AG04449 (cell line): ENCODE measurements around the gene KLF16.

Experiments
- CTCF ChIA-PET: fragments of 350-600 bp; formaldehyde crosslinking; extraction: SDS; loops from one replicate; lab custom pipeline; 2021; ENCODE audit warnings: antibody characterized with exemption; lab: Yijun Ruan, JAX
- POLR2A ChIA-PET: fragments of 400-600, 350-600 bp; formaldehyde crosslinking; extraction: SDS; loops from one replicate; lab custom pipeline; 2020; ENCODE audit warnings: antibody characterized with exemption, inconsistent platforms; lab: Yijun Ruan, JAX
- DNase-seq: peaks from one replicate; pipeline ENCODE4 v3.0.0-alpha.2; 2010; ENCODE audit warnings: low read depth, low spot score
- H3K4me3 ChIP-seq: 2 replicates; pipeline ENCODE4 v1.5.1; 2011; ENCODE audit warnings: low read depth, mild to moderate bottlenecking, control low read depth, low read length
- CTCF ChIP-seq: IDR thresholded peaks from one replicate; pipeline ENCODE4 v1.5.1; 2011; ENCODE audit warnings: mild to moderate bottlenecking, moderate library complexity, low read length, control low read depth, inconsistent platforms; ENCODE audit not compliant: insufficient read depth; ENCODE audit errors: missing control alignments

Gene KLF16

GRCh38 chr19:1830568-1830967, 32.8 kb downstream of the KLF16 start:
- CTCF ChIA-PET, result interaction anchor here (0.6 to 14.5 kb wide), 8 partner anchors 7 to 225 kb away, joined by 3 to 292 read pairs (median 4); partner anchors contain the start of gene UQCR11
- H3K4me3 ChIP-seq, result no peak overlapping the region
- POLR2A ChIA-PET, result no interaction called here
- TF ChIP-seq CTCF, result no peak
- no peak for DNase-seq

- TF ChIP-seq CTCF, result no peak
- no peak overlapping the region for H3K4me3 ChIP-seq
- POLR2A ChIA-PET, result no interaction called here
- CTCF ChIA-PET, result interaction anchor here (0.6 to 14.5 kb wide), 9 partner anchors 11 to 224 kb away, joined by 3 to 292 read pairs (median 5); partner anchors contain the start of gene UQCR11
- DNase-seq, result no peak
These were observed 33.4 kb downstream of the KLF16 start for GRCh38 chr19:1829958-1830357.

- no peak for TF ChIP-seq CTCF
- no peak for DNase-seq
- POLR2A ChIA-PET, result no interaction called here
- CTCF ChIA-PET, result interaction anchor here (1.0 to 14.5 kb wide), 8 partner anchors 10 to 223 kb away, joined by 3 to 292 read pairs (median 6); partner anchors contain the start of gene UQCR11
- H3K4me3 ChIP-seq, result no peak overlapping the region
These were observed 34.8 kb downstream of the KLF16 start for GRCh38 chr19:1828279-1829238.

- CTCF ChIA-PET, result interaction anchor here (1.0 to 14.5 kb wide), 8 partner anchors 9 to 282 kb away, joined by 3 to 292 read pairs (median 22); partner anchors contain the start of gene ATP8B3
- TF ChIP-seq CTCF, result no peak
- H3K4me3 ChIP-seq, result no peak overlapping the region
- POLR2A ChIA-PET, result no interaction called here
- no peak for DNase-seq
These were observed 35.7 kb downstream of the KLF16 start for GRCh38 chr19:1827566-1828278.

GRCh38 chr19:1826557-1827521, 36.5 kb downstream of the KLF16 start:
- no peak for DNase-seq
- POLR2A ChIA-PET, result no interaction called here
- H3K4me3 ChIP-seq, result no peak overlapping the region
- TF ChIP-seq CTCF, result no peak
- CTCF ChIA-PET, result interaction anchor here (0.6 to 14.5 kb wide), 32 partner anchors 10 to 281 kb away, joined by 3 to 292 read pairs (median 5); partner anchors contain the start of genes ATP8B3, REXO1 and UQCR11
